ENCODE results near the gene SPACA6. TPM values are rescaled to one million over a fixed set of nuclear protein-coding genes. Genes with fewer than 3 reads are reported as not detected.
A peak's percentile ranks its signal among the peaks of the same experiment; 100 is the strongest.

Gene SPACA6
- total and polyA plus RNA-seq, 9 of the 15 experiments (the other 6 are each of a cell fraction or from before 2014, with no cell fraction given): 1.3 to 17.3 (median 6.2) TPM

DNA sequence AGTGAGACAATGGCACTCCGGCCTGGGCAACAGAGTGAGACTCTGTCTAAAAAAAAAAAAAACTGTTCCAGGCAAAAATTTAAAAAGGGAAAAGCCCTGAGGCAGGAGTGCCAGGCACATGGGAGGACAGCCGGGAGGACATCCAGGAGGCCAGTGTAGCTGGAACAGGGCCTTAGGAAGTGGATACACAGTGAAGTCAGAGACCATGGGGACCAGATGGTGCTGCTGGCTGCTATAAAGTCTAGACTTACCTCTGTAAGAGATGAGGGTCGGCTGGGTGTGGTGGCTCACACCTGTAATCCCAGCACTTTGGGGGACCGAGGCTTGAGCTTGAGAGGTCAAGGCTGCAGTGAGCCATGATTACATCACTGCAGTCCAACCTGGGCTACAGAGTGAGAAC, 15.7 kb downstream of the SPACA6 start:
- in situ Hi-C loops (cut with MboI) (no loop called here), intact Hi-C loops (cut with micrococcal nuclease) (no loop called here)
- POLR2A ChIA-PET: no interaction called here
- H3K36me3 ChIP-seq (ENCODE audit: control insufficient read depth, insufficient read depth, low read length): peaks cover 23% of the 10 kb centered on the region; the same call in 2 of the 3 replicates
- H3K9me3 ChIP-seq (replicated peaks; ENCODE audit: control insufficient read depth, insufficient read depth, low read depth, low read length): no peaks in the 10 kb centered on the region
- DNase-seq (ENCODE audit: extremely low read depth in 1 of 4, low spot score in 3 of 4) (no peak), FAIRE-seq (no peak), ATAC-seq (no peak)
- H2AFZ ChIP-seq (ENCODE audit: low read depth, low read length): no peak overlapping the region
- H3K27ac ChIP-seq (ENCODE audit: extremely low read depth, low read depth, low read length): no peak overlapping the region
- WGBS (ENCODE audit: insufficient coverage, low coverage, missing lambda C conversion rate): 68% methylated on average over 4 of the region's 4 CpGs
- TF ChIP-seq PHTF2 (CRISPR knock-in tag; IDR thresholded peaks at IDR 0.05) (no peak), ZNF121 (CRISPR knock-in tag; conservative IDR thresholded peaks at IDR 0.05) (0 out of 2 replicates have a peak, but pooled peaks have one; percentile 0), SUPT5H (IDR thresholded peaks at IDR 0.05) (peak; percentile 27; the same call in 1 of the 2 replicates)
- no peak overlapping the region for H3K4me2 ChIP-seq (ENCODE audit: insufficient read depth, low read length)
- no peak overlapping the region for H3K4me3 ChIP-seq
- H3K27me3 ChIP-seq (ENCODE audit: control insufficient read depth in 2 of 2, insufficient read depth in 2 of 2, low read length in 2 of 2): no peaks in the 10 kb centered on the region; a peak in 1 of 5 replicates
- H4K20me1 ChIP-seq (replicated peaks; ENCODE audit: control insufficient read depth, insufficient read depth, low read length): no peaks in the 10 kb centered on the region
- CTCF ChIA-PET (ENCODE audit: low intra/inter-chr PET ratio): no interaction called here
- no peak overlapping the region for H3K9ac ChIP-seq (ENCODE audit: insufficient read depth in 1 of 2, low read depth in 2 of 2, low read length in 2 of 2)
- peaks cover 6 to 20% of the 10 kb centered on the region in 2 experiments; a peak in 4 of 5 replicates for H3K4me1 ChIP-seq (replicated peaks in 1 of 2; ENCODE audit: control insufficient read depth in 2 of 2, insufficient read depth in 2 of 2, low read length in 2 of 2)
- H3K79me2 ChIP-seq (ENCODE audit: control insufficient read depth, insufficient read depth, low read length): peaks cover 17% of the 10 kb centered on the region
- no peaks in the 10 kb centered on the region for H3K9me1 ChIP-seq (ENCODE audit: control insufficient read depth, insufficient read depth, low read length)
- BruUV-seq (replicated peaks): no TSS peak

- ATAC-seq (no peak), DNase-seq (ENCODE audit: extremely low read depth in 1 of 4, low spot score in 3 of 4) (no peak), FAIRE-seq (no peak)
- H2AFZ ChIP-seq (ENCODE audit: low read depth, low read length): no peak overlapping the region
- H3K9me3 ChIP-seq (replicated peaks; ENCODE audit: control insufficient read depth, insufficient read depth, low read depth, low read length): no peaks in the 10 kb centered on the region
- peaks cover 12% of the 10 kb centered on the region for H3K79me2 ChIP-seq (ENCODE audit: control insufficient read depth, insufficient read depth, low read length)
- TF ChIP-seq, protein P1, sequence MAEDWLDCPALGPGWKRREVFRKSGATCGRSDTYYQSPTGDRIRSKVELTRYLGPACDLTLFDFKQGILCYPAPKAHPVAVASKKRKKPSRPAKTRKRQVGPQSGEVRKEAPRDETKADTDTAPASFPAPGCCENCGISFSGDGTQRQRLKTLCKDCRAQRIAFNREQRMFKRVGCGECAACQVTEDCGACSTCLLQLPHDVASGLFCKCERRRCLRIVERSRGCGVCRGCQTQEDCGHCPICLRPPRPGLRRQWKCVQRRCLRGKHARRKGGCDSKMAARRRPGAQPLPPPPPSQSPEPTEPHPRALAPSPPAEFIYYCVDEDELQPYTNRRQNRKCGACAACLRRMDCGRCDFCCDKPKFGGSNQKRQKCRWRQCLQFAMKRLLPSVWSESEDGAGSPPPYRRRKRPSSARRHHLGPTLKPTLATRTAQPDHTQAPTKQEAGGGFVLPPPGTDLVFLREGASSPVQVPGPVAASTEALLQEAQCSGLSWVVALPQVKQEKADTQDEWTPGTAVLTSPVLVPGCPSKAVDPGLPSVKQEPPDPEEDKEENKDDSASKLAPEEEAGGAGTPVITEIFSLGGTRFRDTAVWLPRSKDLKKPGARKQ (CRISPR knock-in tag; IDR thresholded peaks at IDR 0.05): no peak
- no peak for TF ChIP-seq PCBP2 (IDR thresholded peaks at IDR 0.05; ENCODE audit: low read depth, low read length, poor library complexity, severe bottlenecking)
- H3K9me1 ChIP-seq (ENCODE audit: control insufficient read depth, insufficient read depth, low read length): no peaks in the 10 kb centered on the region
- intact Hi-C loops (cut with micrococcal nuclease): no loop called here
- H3K4me1 ChIP-seq (replicated peaks in 1 of 2; ENCODE audit: control insufficient read depth in 2 of 2, insufficient read depth in 2 of 2, low read length in 2 of 2): peaks cover 6 to 14% of the 10 kb centered on the region in 2 experiments; a peak in 4 of 5 replicates
- 39% methylated on average over 6 of the region's 6 CpGs for WGBS (ENCODE audit: insufficient coverage, low coverage, missing lambda C conversion rate)
- CTCF ChIA-PET (ENCODE audit: low intra/inter-chr PET ratio): no interaction called here
- POLR2A ChIA-PET: interaction anchor here (0.7 to 1.8 kb wide), 4 partner anchors 11 to 86 kb away, joined by 3 to 4 read pairs (median 3); no protein-coding TSS in a partner anchor
- no peaks in the 10 kb centered on the region for H4K20me1 ChIP-seq (replicated peaks; ENCODE audit: control insufficient read depth, insufficient read depth, low read length)
- H3K9ac ChIP-seq (ENCODE audit: insufficient read depth in 1 of 2, low read depth in 2 of 2, low read length in 2 of 2): no peak overlapping the region
- BruUV-seq (replicated peaks): no TSS peak
- no peak overlapping the region for H3K4me3 ChIP-seq
- peaks cover 20% of the 10 kb centered on the region; the same call in 2 of the 3 replicates for H3K36me3 ChIP-seq (ENCODE audit: control insufficient read depth, insufficient read depth, low read length)
- H3K27ac ChIP-seq (ENCODE audit: extremely low read depth, low read depth, low read length): no peak overlapping the region
- H3K4me2 ChIP-seq (ENCODE audit: insufficient read depth, low read length): no peak overlapping the region
- in situ Hi-C loops (cut with MboI): no loop called here
- H3K27me3 ChIP-seq (ENCODE audit: control insufficient read depth in 2 of 2, insufficient read depth in 2 of 2, low read length in 2 of 2): no peaks in the 10 kb centered on the region; a peak in 1 of 5 replicates
These were observed 16.4 kb downstream of the SPACA6 start for GRCh38 chr19:51709575-51709974.
